ENCODE results near the gene GABRA4. TPM values are rescaled to one million over a fixed set of nuclear protein-coding genes. Genes with fewer than 3 reads are reported as not detected.
A peak's percentile ranks its signal among the peaks of the same experiment; 100 is the strongest.

GABRA4 gene
- not detected in 2 replicates for total RNA-seq (2014; rRNA removed; shearing (Covaris generic))

DNA sequence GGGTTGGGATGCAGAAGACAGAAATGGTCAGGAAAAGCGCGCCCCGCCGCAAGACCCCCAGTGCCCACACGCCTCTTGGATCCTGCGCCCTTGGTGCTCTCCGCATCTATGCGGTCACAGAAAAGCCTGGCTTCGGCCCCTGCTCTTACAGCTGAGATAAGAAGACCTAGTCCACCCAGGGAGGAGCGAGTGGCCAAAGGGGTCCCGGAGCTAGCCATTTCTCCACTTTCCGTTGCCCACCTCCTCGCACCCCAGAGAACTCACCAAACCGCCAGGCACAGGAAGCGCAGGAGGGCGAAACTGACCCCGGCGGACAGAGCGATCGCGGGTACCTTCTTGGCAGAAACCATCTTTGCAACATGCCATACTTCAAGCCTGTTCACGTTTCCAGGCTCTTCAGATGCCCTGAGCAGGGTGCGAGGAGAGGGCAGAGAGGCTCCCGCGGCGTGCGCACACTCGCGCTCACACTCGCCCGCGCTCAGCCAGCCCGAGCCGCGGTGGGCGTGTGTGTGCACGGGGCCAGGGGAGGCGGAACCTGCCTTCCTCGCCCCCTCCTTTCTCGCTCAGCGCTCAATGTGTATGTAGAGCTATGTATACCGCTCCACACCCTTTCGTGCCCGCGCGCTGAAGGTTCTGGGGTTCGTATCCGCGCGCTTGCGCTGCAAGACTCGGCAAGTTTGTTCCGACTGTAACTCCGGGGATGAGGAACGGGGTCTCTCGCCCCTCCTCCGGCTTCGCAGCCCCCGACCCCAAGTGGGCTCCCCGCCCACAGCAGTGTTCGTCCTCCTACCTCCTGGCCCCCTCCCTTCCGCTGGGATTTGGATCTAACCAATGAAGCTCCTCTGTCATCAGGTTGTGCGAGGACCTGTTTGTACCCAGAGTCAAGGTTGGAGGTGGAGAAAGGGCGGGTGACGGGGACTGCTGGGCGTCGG lies at the start of gene GABRA4:
Gene GABRA4 (minus strand): TSS at position 507 of the 932 bp plus-strand sequence. CDS start 157 bp downstream, at position 350.
- DNase-seq (ENCODE audit: low spot score), result no peak

DNA sequence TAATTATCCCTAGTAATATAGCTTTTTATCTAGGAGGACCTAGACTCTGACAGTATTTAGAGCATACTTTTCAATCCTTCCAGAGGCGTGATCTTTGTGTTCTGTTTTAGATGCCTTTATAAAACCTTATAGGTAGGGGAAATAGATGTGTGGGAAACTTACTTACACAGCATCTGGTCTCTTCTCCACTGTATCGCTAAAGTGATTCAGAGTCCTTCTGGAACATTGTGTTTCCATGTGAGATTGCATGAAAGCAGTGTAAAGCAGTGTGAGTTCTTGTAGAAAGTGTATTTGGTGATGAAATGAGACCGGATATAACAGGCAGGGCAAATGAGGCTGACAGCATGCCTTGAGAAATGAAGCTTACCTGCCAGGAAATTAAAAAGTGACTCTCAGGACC lies 47.4 kb upstream of the GABRA4 start:
- no peak for DNase-seq (ENCODE audit: low spot score)

DNA sequence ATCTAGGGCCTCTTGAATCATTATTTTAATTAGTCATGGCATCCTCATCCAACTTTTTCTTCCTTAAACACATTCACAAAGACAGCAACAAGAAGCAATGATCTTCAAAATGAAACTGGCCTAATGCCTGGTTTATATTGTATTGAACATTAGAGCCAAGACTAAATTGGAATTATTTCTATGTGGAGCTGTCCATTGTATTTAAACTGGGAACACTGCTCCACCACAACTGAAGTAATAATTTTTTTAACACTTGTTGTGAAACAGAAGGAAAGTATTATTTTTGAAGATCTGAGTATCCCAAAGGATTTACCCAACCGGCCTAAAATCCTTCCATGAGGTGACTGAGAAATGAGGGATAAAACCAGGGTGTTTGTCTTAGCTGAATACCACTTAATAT lies 44.9 kb upstream of the GABRA4 start:
- no peak for DNase-seq (ENCODE audit: low spot score)

DNA sequence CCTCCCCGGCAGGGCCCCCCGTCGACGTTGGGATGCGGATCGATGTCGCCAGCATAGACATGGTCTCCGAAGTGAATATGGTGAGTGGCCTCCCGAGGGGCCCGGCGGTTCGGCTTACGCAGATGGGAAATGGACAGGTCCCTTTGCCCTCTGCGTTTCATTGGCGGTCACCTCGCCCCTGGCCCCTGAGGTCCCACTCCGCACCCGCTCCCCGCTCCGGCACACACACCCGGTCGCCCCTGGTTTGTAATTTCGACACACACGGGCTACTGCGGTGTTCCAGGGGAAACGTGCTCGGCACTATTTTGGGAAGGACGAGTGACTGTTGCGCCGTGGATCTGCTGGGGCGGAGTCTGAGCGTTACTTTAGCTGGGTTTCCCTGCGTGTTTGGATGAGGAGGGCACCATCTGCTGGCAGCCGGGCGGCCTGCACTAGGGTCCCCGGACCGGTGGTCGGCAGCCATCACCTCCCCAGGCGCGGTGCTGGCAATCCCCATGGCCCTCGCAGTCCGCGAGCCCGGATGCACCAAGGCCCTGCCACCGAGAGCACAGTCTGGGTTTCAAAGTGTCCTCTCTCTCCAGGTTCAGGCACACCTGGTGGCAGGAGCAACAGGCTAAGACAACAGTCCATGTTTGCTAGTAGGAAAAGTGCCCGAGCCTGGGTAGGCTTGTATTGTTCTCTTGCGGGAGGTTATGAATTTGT lies 39.2 kb upstream of the GABRA4 start:
- peak; percentile 43 for DNase-seq (ENCODE audit: low spot score)

DNA sequence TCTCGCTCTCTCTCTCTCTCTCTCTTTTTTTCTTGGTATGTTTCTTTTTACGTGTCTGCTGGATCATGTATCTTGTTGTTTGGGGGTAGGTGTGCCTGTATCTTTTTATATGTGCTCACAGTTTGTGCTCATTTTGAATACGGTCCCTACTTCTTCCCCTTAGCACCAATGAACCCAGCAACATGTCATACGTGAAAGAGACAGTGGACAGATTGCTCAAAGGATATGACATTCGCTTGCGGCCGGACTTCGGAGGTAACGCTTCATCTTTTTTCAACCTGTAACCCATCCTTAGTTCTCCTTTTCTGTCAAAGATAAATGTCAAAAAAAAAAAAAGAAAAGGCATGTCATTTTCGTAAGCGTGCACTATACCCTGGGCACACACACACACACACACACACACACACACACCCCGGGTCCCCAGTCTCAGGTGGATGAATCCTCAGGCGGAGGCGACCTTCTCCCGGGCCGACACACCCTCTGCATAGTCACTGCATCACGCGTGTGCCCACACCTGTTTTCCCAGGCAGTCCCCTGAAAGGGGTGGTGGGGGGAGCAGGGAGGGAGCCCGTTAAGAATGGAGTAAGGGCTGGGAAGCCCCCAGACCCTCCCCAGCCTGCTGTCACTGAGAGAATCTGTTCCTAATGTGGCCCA lies 38.5 kb upstream of the GABRA4 start:
- DNase-seq (ENCODE audit: low spot score), result no peak

DNA sequence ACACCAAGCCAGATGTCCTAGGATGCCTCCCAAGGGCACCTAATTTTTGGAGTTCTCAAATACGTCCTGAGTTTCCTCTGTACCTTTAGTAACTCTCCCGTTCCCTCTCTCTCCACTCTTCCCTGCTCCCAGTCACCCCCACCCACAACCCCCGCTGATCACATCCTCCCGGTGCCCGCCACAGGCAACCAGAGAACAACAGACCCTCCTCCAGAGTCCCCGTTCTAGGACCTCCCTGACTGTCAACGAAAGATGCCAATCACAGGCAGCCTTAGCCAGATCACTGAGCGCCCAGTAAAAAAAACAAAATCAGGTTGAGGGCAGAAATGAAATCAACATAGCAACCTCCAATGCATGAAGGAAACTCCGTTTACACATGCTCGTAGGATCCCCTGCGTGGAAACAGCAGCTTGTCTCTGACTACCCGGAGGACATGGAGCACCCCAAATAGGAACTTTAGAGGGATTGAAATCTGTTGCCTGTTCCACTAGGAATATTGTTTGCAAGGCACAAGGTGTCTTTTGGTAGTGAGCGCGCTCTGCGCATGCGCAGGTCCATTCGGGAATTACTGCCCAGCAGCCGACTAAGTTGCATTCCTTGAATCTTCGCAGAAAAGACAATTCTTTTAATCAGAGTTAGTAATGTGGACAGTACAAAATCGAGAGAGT lies 37.8 kb upstream of the GABRA4 start, which contains the start of gene GABRB1:
Gene GABRB1 (plus strand): TSS at position 557 of the 668 bp plus-strand sequence.
- DNase-seq (ENCODE audit: low spot score), result peak; percentile 51

DNA sequence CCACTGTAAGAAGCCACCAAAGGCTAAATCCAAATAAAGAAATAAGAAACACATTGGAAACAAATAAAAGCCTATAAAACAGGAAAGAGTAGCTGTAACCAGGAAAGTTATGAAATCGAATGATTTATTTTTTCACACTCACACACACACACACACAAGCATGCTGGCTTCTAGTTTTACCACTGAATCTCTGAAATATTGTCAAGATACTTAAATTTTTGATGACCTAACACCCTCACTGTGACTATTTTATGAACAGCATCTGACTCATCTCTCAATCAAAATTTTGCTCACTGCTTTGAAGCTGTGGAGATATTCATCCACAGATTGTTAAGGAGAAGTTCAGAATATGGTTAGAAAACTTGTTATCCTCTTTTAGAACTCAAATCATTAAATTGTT lies 24.1 kb upstream of the GABRA4 start:
- no peak for DNase-seq (ENCODE audit: low spot score)

DNA sequence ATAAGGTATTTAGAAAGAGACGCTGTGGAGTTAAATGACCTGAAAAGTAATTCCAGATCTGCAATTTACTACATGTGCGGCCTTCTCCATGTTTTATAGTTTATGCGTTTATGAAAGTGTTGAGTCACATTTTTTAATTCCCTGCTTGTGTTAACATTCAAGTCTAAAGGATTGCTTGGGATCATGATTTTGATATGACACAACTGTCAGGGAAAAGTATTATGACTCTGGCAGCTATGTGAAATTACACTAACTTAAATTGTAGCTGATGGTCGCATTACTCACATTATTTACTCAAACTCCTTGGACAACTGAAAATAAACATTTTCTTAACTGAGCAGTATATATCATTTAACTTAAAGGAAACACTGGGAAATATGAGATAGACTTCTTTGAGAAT lies 23.7 kb upstream of the GABRA4 start:
- no peak for DNase-seq (ENCODE audit: low spot score)

DNA sequence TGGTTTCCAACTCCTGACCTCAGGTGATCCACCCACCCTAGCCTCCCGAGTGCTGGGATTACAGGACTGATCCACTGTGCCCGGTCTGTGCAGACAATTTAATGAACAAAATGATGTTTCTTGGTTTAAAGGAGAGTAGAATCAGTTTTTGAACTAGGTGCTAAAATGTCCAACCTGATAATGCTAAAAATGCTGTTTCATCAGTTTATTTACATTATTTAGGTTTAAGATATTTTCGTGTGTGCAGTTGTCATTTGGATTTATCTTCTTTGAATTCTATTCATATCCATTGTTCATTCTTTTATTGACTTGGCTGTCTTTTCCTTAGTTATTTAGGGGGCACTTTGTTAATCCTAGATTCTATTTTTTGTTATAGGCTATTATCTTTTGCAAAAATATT lies 20.0 kb upstream of the GABRA4 start:
- DNase-seq (ENCODE audit: low spot score), result no peak

DNA sequence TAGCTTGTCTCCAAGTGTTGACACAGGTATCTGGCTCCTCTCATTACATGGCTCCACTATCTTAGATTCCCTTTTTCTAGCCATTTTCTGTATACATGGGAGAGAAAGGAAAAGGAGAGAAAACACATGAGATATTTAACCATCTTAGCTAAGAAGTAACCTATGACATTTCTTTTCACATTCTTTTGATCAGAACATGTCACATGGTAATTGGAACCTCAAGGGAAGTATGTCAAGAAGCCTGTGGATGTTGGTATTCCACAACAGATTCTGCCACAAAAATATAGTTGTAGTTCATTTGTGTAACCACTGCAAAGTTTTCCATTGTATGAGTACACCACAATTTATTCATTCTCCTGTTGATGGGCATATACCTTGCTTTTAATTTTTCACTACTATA lies 19.3 kb upstream of the GABRA4 start:
- DNase-seq (ENCODE audit: low spot score), result no peak

DNA sequence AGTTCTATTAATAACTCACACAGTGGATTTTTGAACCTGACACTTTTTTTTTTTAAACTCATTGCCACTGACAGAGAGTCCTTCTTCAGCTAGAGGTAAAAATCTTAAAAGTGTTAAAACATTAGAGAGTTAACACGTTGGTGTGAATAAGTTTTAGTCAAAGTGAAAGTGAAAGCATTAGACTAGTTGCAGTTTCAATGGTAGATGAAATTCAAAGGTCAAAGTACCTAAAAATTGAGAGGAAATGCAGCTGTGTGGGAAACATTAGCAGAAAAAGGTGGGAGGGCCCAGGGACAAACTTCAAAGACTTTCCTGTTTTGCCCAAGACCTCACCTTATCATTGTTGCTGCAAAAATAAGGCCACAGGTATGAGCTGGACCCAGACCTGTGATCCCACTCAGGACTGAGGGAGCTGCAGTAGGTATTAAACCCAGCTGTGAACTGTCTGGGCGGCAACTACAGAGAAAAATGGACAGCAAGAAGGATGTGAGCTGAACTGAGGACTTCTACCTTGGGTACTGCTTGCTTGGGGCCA lies 17.6 kb upstream of the GABRA4 start:
- DNase-seq (ENCODE audit: low spot score), result no peak

DNA sequence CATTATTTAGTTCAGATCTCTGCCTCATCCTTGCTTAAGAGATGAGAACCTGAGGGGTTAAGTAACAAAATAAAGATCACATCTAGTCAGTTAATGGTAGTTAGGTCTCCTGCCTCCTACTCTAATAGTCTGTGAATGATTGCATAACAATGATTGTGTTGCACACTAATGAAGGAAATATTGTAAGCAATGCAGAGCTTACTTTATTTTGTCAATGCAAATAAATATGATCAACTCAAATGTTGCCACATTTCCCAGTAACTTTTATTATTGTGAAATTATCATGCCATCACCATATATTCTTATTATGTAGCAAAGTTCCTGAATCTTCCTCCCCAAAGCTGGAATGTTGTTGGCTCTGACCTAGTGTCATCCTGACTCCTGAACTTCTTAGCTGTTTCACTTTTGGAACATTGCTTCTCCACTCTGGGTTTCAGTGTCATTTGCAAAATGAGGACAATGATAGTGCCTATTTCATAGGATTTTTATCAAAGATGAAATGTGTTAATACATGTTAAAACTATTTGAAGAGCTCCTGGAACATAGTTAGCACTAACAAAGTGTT lies 17.0 kb upstream of the GABRA4 start:
- DNase-seq (ENCODE audit: low spot score), result no peak

DNA sequence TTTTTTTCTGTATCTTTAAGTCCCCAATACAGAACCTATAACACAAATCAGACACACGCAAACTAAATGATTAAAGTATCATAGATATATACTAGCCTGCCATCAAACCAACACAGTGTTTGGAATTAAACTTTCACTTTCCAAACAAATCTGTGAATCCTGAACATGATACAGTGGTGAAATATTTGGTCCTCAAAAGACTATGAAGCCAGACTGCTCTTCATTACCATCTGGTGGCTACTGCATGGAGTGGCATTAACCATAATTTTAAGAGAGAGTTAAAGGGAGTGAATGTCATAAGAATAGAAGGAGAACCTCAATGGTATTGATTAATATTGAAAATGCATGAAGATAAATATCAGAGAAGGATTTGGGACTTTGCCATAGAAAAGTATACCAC lies 9.2 kb upstream of the GABRA4 start:
- no peak for DNase-seq (ENCODE audit: low spot score)

DNA sequence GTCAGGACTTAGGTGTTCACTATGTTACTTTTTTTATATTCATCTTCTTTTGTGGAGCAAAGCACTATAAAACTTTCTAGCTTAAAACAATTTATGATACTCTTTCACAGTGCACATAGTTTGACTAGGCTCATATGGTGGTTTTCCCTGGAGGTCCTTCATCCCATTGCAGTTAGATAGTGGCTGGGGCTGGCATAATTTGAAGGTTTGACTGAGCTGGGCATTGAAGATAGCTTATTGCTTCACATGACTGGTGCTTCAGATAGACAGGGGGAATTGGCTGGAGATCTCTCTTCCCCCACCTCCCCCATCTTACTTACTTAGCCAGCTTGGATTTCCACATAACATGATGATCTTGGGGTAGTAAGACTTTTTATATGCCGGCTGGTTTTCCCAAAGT lies 7.0 kb upstream of the GABRA4 start:
- DNase-seq (ENCODE audit: low spot score), result no peak

DNA sequence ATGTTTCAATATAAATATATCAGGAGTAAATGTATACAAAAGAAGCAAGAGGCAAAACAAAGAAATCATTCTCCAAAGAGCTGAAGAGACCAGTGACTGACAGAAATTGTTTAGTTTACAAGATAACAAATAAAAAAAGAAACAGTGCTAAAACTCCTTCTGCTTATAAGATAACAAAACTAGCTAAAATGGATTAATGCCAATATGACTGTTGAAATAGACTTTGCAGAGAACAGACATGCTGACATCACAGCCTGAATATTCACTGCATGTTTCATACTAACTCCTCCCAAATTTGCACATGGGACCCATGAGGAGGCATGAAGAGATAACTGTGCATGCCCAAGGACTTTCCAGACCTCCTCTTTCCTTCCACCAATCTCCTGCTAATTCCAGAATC lies 6.2 kb upstream of the GABRA4 start:
- DNase-seq (ENCODE audit: low spot score), result no peak

DNA sequence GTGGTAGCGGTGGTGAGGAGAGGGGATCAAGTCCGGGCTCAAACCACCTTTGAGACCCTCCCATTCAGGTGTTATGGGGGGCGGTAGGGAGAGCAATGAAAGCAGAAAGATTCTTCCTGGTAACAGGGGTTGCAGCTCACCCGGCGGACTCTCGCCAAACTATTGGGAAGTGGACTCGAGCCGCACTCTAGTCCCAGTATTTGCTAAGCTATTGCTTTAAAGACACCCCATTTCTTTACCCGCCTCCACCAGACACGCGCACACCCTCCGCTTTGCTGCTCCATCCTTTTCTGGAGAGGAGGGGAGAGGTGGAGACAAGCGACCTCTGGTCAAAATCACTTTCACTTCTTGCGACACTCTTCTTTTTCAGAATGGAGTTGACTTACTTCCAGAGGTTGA lies 625 bp upstream of the GABRA4 start:
- DNase-seq (ENCODE audit: low spot score), result no peak

DNA sequence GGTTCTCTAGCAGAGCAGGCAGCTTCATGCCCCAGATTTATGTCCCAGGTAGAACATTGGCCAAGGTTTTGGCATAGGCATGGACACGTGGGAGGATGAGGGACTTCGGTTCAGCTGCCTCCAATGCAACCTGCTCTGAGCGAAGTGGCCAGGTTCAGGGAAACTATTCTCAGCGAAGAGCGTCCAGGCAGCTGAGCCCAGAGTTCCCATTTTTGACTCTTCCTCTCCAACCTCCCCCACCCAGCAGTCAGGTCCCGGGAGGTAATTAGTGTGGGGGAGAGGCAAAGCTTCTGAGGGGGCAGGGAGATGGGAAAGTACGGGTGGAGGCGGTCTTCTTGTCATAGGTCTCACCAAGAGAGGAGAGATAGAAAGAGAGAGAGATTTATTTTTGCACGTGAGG lies 1.0 kb downstream of the GABRA4 start:
- DNase-seq (ENCODE audit: low spot score), result no peak

DNA sequence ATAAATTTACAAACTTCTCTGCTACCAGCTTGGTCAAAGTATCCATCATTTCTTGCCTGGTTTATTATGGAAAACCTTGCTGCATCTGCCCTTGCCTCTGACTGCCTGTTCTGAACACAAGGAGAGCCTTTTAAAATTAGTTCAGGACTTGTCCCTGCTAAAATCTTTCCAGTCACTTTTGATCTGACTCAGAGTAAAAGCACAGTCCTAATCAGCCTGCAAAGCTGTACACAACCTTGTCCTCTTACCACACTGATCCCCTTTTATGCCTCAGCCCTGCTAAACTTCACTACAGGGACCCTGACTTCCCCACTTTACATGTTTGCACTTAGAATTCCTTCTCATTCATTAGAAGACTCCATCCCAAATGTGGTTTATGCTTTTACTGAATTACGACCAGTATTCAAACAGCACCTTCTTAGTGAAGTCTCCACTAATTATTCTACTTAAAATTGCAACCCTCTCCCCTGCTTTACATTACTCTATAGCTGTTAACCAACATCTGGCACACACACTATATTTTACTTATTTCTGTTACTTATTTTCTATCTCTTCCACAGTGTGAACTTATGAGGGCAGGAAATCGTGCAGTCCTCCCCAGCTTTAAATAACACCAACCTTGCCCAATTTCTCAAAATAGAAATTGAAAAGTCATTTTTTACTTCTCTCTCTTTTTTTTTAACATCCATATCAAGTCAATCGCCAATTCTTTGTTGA lies 6.3 kb downstream of the GABRA4 start:
- no peak for DNase-seq (ENCODE audit: low spot score)

DNA sequence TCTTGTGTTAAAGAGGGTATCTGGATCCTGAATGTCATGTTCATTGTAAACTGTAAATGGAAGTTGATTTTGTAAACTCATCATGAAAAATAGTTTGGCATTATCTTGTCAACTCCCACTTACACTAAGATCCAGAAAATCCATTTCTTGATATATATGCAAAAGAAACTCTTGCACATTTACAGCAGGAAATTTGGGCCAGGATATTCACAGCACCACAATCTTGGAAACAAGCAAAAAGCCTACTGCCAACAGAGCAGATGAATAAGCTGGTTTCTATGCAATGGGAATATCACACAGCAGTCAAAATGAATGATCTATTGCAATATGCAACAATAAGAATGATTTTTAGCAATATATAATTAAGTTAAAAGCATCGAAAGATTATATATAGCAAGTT lies 8.6 kb downstream of the GABRA4 start:
- no peak for DNase-seq (ENCODE audit: low spot score)

DNA sequence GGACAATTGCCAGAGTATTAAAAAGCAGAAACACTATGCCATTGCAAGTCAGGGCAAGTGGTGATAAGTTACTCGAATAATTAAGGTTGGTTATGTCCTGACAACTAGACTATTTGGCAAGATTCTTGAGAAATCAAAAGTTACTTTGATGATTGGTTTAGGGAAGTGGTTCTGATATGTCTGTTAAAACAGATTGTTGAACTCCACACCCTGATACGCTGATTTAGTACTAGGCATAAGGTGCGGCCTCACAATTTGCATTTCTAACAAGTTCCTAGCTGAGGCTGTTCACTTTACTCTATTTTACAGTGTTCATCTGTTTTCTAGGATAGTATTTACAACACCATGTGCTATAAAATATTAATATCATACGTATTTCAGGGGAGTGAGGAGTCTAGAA lies 12.5 kb downstream of the GABRA4 start:
- DNase-seq (ENCODE audit: low spot score), result no peak
